Stimulated activated naive CD8-positive, alpha-beta T cell treated with anti-CD3 and anti-CD28 coated beads, Interleukin-15, Interleukin-2, amounts not matched to agents 100 ng/mL and 50 ng/mL, for 24 hours (primary cell): ENCODE data around the gene ELMO3.

Experiments
- H3K27ac Mint-ChIP-seq: one replicate; pipeline ENCODE4 v1.8.0; 2021; ENCODE audit warnings: mild to moderate bottlenecking, mixed read lengths
- H3K27me3 Mint-ChIP-seq: one replicate; pipeline ENCODE4 v1.8.0; 2021; ENCODE audit warnings: mixed read lengths
- H3K36me3 Mint-ChIP-seq: one replicate; pipeline ENCODE4 v1.8.0; 2021; ENCODE audit warnings: low read depth, mixed read lengths
- H3K4me1 Mint-ChIP-seq: one replicate; pipeline ENCODE4 v1.8.0; 2021; ENCODE audit warnings: low read depth, mixed read lengths
- H3K4me3 Mint-ChIP-seq: one replicate; pipeline ENCODE4 v1.8.0; 2021; ENCODE audit warnings: mild to moderate bottlenecking, mixed read lengths
- H3K9me3 Mint-ChIP-seq: one replicate; pipeline ENCODE4 v1.8.0; 2021; ENCODE audit warnings: mixed read lengths

ELMO3 gene

GRCh38 chr16:67199011-67199807, at the start of gene ELMO3:
Gene ELMO3, plus strand, starts transcription at chr16:67199131. Its CDS starts 196 bp downstream, at chr16:67199327.
- Mint-ChIP-seq H3K27me3 (no peaks in the 10 kb centered on the region), H3K27ac (no peak within 1 kb of the TSS), H3K4me1 (peaks cover 17% of the 10 kb centered on the region), H3K4me3 (no peak within 1 kb of the TSS), H3K9me3 (no peaks in the 10 kb centered on the region), H3K36me3 (peaks cover 45% of the 10 kb centered on the region)

GRCh38 chr16:67149276-67150046, 49.5 kb upstream of the ELMO3 start:
- Mint-ChIP-seq H3K36me3 (peaks cover 45% of the 10 kb centered on the region), H3K27me3 (peaks cover 15% of the 10 kb centered on the region), H3K4me3 (peak overlapping the region; percentile 39), H3K4me1 (peaks cover 19% of the 10 kb centered on the region), H3K9me3 (no peaks in the 10 kb centered on the region), H3K27ac (no peak overlapping the region)

- Mint-ChIP-seq H3K4me3 (no peak overlapping the region), H3K27ac (no peak overlapping the region)
Measured at GRCh38 chr16:67150047-67150832, 48.7 kb upstream of the ELMO3 start.

GRCh38 chr16:67150833-67151396, 48.0 kb upstream of the ELMO3 start, which contains the start of gene B3GNT9:
Gene B3GNT9, minus strand, starts transcription at chr16:67150998. Its CDS starts 513 bp downstream, at chr16:67150485.
- Mint-ChIP-seq H3K4me3 (peak within 1 kb of the TSS; percentile 58), H3K4me1 (peaks cover 22% of the 10 kb centered on the region), H3K27ac (no peak within 1 kb of the TSS), H3K27me3 (peaks cover 18% of the 10 kb centered on the region), H3K36me3 (peaks cover 30% of the 10 kb centered on the region), H3K9me3 (no peaks in the 10 kb centered on the region)

More at GRCh38 chr16:67150047-67150832, 48.7 kb upstream of the ELMO3 start:
- Mint-ChIP-seq H3K27me3 (peaks cover 17% of the 10 kb centered on the region), H3K4me1 (peaks cover 19% of the 10 kb centered on the region), H3K9me3 (no peaks in the 10 kb centered on the region), H3K36me3 (peaks cover 37% of the 10 kb centered on the region)

GRCh38 chr16:67151431-67152097, 47.4 kb upstream of the ELMO3 start:
- Mint-ChIP-seq H3K36me3 (peaks cover 24% of the 10 kb centered on the region), H3K9me3 (no peaks in the 10 kb centered on the region), H3K27ac (no peak overlapping the region), H3K4me1 (peaks cover 25% of the 10 kb centered on the region), H3K4me3 (peak overlapping the region; percentile 58), H3K27me3 (peaks cover 18% of the 10 kb centered on the region)

- Mint-ChIP-seq H3K27me3 (peaks cover 13% of the 10 kb centered on the region), H3K36me3 (no peaks in the 10 kb centered on the region), H3K4me3 (peak overlapping the region; percentile 62), H3K27ac (no peak overlapping the region), H3K4me1 (peaks cover 48% of the 10 kb centered on the region), H3K9me3 (no peaks in the 10 kb centered on the region)
Measured at GRCh38 chr16:67154578-67155294, 44.2 kb upstream of the ELMO3 start.

- H3K27ac Mint-ChIP-seq = no peak overlapping the region
- H3K4me1 Mint-ChIP-seq = peaks cover 53% of the 10 kb centered on the region
- H3K4me3 Mint-ChIP-seq = peak overlapping the region; percentile 62
- no peaks in the 10 kb centered on the region for H3K9me3 Mint-ChIP-seq
- peaks cover 13% of the 10 kb centered on the region for H3K27me3 Mint-ChIP-seq
- H3K36me3 Mint-ChIP-seq = no peaks in the 10 kb centered on the region
Measured at GRCh38 chr16:67155295-67156142, 43.4 kb upstream of the ELMO3 start.

- Mint-ChIP-seq H3K27me3 (peaks cover 12% of the 10 kb centered on the region), H3K27ac (no peak overlapping the region), H3K9me3 (no peaks in the 10 kb centered on the region), H3K4me3 (no peak overlapping the region), H3K36me3 (no peaks in the 10 kb centered on the region), H3K4me1 (peaks cover 56% of the 10 kb centered on the region)
Measured at GRCh38 chr16:67156143-67156844, 42.6 kb upstream of the ELMO3 start.

GRCh38 chr16:67157106-67157748, 41.7 kb upstream of the ELMO3 start:
- Mint-ChIP-seq H3K4me1 (peaks cover 62% of the 10 kb centered on the region), H3K27ac (peak overlapping the region; percentile 41)

GRCh38 chr16:67157892-67158635, 40.9 kb upstream of the ELMO3 start:
- peak overlapping the region; percentile 90 for H3K4me3 Mint-ChIP-seq
- peaks cover 18% of the 10 kb centered on the region for H3K27me3 Mint-ChIP-seq
- H3K27ac Mint-ChIP-seq = peak overlapping the region; percentile 85
- H3K9me3 Mint-ChIP-seq = no peaks in the 10 kb centered on the region
- no peaks in the 10 kb centered on the region for H3K36me3 Mint-ChIP-seq
- peaks cover 62% of the 10 kb centered on the region for H3K4me1 Mint-ChIP-seq

More at GRCh38 chr16:67157106-67157748, 41.7 kb upstream of the ELMO3 start:
- Mint-ChIP-seq H3K36me3 (no peaks in the 10 kb centered on the region), H3K4me3 (no peak overlapping the region), H3K9me3 (no peaks in the 10 kb centered on the region), H3K27me3 (peaks cover 17% of the 10 kb centered on the region)
